Measurements from ENCODE around the gene OR4E2. TPM values are rescaled to one million over a fixed set of nuclear protein-coding genes. Genes with fewer than 3 reads are reported as not detected.

OR4E2 gene
- polyA plus RNA-seq, 1 of the 3 experiments (the other 2 are of a cell fraction): not detected

DNA sequence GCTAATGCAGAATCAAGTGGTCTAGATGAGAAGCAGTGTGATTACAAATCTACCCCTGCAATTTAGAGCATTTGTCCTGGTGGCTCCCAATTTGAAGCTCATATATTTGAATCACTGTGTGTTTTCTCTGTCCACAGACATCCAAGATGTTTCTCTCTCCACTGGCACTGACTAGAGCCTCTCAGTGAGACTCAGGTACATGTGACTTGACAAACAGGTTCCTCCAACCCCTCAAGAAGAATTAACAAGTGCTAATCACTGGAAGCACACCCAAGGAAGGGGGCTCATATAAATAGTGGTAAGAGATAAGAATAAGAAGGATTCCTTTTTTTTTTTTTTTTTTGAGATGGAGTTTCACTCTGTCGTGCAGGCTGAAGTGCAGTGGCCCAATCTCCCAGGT, 39.4 kb upstream of the OR4E2 start:
- Histone ChIP-seq H3K4me1 (ENCODE audit: control insufficient read depth in 1 of 2, insufficient read depth in 2 of 2, low read depth in 1 of 2, low read length in 1 of 2) (no peaks in the 10 kb centered on the region), H3K79me2 (ENCODE audit: insufficient read depth) (no peaks in the 10 kb centered on the region), H3K36me3 (replicated peaks in 1 of 2; ENCODE audit: control insufficient read depth in 1 of 2, insufficient read depth in 2 of 2, low read length in 1 of 2) (no peaks in the 10 kb centered on the region), H3K27me3 (ENCODE audit: insufficient read depth) (peaks cover 13% of the 10 kb centered on the region; the same call in 1 of the 2 replicates), H3K4me2 (no peak overlapping the region), H3K4me3 (ENCODE audit: low read depth in 2 of 2, low read length in 1 of 2) (no peak overlapping the region), H3K9ac (no peak overlapping the region), H3K27ac (ENCODE audit: low read depth in 2 of 2, low read length in 1 of 2) (no peak overlapping the region), H4K20me1 (ENCODE audit: insufficient read depth) (no peaks in the 10 kb centered on the region), H2AFZ (ENCODE audit: low read depth) (no peak overlapping the region), H3F3A (replicated peaks; ENCODE audit: insufficient read depth) (no peaks in the 10 kb centered on the region), H3K9me3 (no peaks in the 10 kb centered on the region), H3K9me2 (no peaks in the 10 kb centered on the region)
- WGBS (ENCODE audit: low lambda C conversion rate): 0% methylated on average over 1 of the region's 1 CpG
- POLR2A ChIA-PET: no interaction called here
- TF ChIP-seq MXI1 (IDR thresholded peaks at IDR 0.05; ENCODE audit: low read depth, low read length) (no peak), USF1 (IDR thresholded peaks at IDR 0.05; ENCODE audit: borderline replicate concordance, low read depth) (no peak), FOXJ3 (CRISPR knock-in tag; IDR thresholded peaks at IDR 0.05) (no peak), CHD2 (IDR thresholded peaks at IDR 0.05; ENCODE audit: low read length, partially characterized antibody) (no peak), RCOR1 (IDR thresholded peaks at IDR 0.05; ENCODE audit: low read length) (no peak), RAD21 (IDR thresholded peaks at IDR 0.05; ENCODE audit: low read length) (no peak), POLR2AphosphoS5 (IDR thresholded peaks at IDR 0.05; ENCODE audit: low read depth, low read length) (no peak), TEAD4 (IDR thresholded peaks at IDR 0.05; ENCODE audit: borderline replicate concordance, insufficient read depth) (no peak), TCF12 (IDR thresholded peaks at IDR 0.05) (no peak), SMC3 (IDR thresholded peaks at IDR 0.05; ENCODE audit: low read depth, low read length) (no peak), USF2 (IDR thresholded peaks at IDR 0.05; ENCODE audit: borderline replicate concordance, low read depth, low read length) (no peak), MEF2A (IDR thresholded peaks at IDR 0.05; ENCODE audit: borderline replicate concordance, low read depth) (no peak), GABPA (IDR thresholded peaks at IDR 0.05; ENCODE audit: low read depth) (no peak)
- TF ChIP-seq, protein P1, sequence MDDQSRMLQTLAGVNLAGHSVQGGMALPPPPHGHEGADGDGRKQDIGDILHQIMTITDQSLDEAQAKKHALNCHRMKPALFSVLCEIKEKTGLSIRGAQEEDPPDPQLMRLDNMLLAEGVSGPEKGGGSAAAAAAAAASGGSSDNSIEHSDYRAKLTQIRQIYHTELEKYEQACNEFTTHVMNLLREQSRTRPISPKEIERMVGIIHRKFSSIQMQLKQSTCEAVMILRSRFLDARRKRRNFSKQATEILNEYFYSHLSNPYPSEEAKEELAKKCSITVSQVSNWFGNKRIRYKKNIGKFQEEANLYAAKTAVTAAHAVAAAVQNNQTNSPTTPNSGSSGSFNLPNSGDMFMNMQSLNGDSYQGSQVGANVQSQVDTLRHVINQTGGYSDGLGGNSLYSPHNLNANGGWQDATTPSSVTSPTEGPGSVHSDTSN (IDR thresholded peaks at IDR 0.05): no peak
- TF ChIP-seq, protein P2, sequence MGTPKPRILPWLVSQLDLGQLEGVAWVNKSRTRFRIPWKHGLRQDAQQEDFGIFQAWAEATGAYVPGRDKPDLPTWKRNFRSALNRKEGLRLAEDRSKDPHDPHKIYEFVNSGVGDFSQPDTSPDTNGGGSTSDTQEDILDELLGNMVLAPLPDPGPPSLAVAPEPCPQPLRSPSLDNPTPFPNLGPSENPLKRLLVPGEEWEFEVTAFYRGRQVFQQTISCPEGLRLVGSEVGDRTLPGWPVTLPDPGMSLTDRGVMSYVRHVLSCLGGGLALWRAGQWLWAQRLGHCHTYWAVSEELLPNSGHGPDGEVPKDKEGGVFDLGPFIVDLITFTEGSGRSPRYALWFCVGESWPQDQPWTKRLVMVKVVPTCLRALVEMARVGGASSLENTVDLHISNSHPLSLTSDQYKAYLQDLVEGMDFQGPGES (IDR thresholded peaks at IDR 0.05; ENCODE audit: low read depth, low read length): no peak
- TF ChIP-seq, protein P3, sequence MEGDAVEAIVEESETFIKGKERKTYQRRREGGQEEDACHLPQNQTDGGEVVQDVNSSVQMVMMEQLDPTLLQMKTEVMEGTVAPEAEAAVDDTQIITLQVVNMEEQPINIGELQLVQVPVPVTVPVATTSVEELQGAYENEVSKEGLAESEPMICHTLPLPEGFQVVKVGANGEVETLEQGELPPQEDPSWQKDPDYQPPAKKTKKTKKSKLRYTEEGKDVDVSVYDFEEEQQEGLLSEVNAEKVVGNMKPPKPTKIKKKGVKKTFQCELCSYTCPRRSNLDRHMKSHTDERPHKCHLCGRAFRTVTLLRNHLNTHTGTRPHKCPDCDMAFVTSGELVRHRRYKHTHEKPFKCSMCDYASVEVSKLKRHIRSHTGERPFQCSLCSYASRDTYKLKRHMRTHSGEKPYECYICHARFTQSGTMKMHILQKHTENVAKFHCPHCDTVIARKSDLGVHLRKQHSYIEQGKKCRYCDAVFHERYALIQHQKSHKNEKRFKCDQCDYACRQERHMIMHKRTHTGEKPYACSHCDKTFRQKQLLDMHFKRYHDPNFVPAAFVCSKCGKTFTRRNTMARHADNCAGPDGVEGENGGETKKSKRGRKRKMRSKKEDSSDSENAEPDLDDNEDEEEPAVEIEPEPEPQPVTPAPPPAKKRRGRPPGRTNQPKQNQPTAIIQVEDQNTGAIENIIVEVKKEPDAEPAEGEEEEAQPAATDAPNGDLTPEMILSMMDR (IDR thresholded peaks at IDR 0.05): no peak
- CTCF ChIA-PET: no interaction called here
- DNase-seq: no peak

Data from SK-N-SH (cell line).